ENCODE data around the gene CBL. TPM values are rescaled to one million over a fixed set of nuclear protein-coding genes. Genes with fewer than 3 reads are reported as not detected.
A peak's percentile ranks its signal among the peaks of the same experiment; 100 is the strongest.

The CBL gene
- total and polyA plus RNA-seq, 10 of the 15 experiments (the other 5 are each of a cell fraction or from before 2014, with no cell fraction given), result 3.9 to 27.1 (median 9.5) TPM

DNA sequence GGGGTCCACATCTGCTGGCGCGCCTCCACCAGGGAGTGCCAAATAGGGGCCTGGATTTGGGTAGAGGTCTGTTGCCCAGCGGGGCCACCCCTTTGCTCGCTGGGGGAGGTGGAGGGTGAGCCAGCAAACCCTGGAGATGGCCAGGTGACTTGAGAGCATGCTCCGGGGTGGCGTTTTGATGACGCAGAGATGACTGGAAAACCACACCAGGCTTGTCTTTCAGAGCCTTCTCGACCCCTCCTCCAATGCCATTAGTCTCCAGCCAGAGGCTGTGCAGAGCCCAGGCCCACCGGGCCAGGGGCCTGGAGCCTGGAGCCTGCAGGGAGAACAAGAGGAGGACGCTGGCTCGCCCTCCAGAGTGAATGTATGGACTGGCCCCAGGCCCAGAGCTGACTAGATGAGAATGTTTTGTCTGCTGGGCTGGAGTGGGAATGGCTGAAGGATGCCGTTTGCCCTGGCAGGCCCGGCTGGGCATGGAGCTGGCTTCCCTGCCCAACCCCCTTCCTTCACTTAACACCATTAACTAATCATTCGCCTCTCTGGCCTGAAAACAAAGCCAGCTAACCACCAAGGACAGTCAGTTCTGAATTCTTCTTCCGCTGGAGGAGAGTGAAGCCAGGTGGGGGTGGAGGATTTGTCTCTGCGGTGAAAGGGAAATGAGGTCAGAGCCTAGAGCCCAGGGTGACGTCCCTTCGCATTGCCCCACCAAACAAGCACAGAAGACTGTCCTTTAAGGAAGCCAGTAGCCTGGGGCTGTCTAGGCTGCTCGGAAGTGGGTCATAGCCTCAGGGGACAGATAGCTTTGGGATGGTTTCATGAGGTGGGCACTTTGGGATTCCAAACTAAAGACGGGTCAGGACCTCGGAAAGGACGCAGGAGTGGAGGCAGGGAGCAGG lies 112.3 kb downstream of the CBL start (continued):
- no peak for TF ChIP-seq CEBPZ (IDR thresholded peaks at IDR 0.05; ENCODE audit: low read depth, low read length)
- TF ChIP-seq, protein P1, sequence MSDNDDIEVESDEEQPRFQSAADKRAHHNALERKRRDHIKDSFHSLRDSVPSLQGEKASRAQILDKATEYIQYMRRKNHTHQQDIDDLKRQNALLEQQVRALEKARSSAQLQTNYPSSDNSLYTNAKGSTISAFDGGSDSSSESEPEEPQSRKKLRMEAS (IDR thresholded peaks at IDR 0.05; ENCODE audit: low read depth, low read length), result no peak
- TF ChIP-seq NBN (IDR thresholded peaks at IDR 0.05), result 0 out of 2 replicates have a peak, but pooled peaks have one; percentile 40
- 0 out of 2 replicates have a peak, but pooled peaks have one; percentile 31 for TF ChIP-seq POLR2AphosphoS5 (IDR thresholded peaks at IDR 0.05; ENCODE audit: low read length)
- TF ChIP-seq FOS (IDR thresholded peaks at IDR 0.05; ENCODE audit: borderline replicate concordance, extremely low read depth, insufficient read length), result no peak
- TF ChIP-seq SMARCA5 (IDR thresholded peaks at IDR 0.05), result no peak
- no peak for TF ChIP-seq POU2F2 (IDR thresholded peaks at IDR 0.05; ENCODE audit: borderline replicate concordance, low read depth, low read length)
- no peak for TF ChIP-seq REST (IDR thresholded peaks at IDR 0.05; ENCODE audit: low read depth, low read length)
- TF ChIP-seq MTA2 (IDR thresholded peaks at IDR 0.05; ENCODE audit: low read depth), result no peak
- no peak for TF ChIP-seq ASH2L (IDR thresholded peaks at IDR 0.05; ENCODE audit: borderline replicate concordance, low read depth)
- TF ChIP-seq KDM1A (IDR thresholded peaks at IDR 0.05; ENCODE audit: borderline replicate concordance), result no peak
- TF ChIP-seq NR2C1 (IDR thresholded peaks at IDR 0.05), result no peak
- TF ChIP-seq ZNF384 (IDR thresholded peaks at IDR 0.05; ENCODE audit: borderline replicate concordance, low read depth, low read length), result no peak
- TF ChIP-seq EED (IDR thresholded peaks at IDR 0.05; ENCODE audit: low read depth), result peak; percentile 58; the same call in 1 of the 2 replicates
- TF ChIP-seq JUNB (IDR thresholded peaks at IDR 0.05), result no peak
- peak; percentile 71 for TF ChIP-seq GABPA (IDR thresholded peaks at IDR 0.05; ENCODE audit: low read depth)
- TF ChIP-seq DPF2 (IDR thresholded peaks at IDR 0.05), result no peak
- peak; percentile 46 for TF ChIP-seq IKZF1 (conservative IDR thresholded peaks at IDR 0.05)
- TF ChIP-seq ATF7 (IDR thresholded peaks at IDR 0.05; ENCODE audit: low read depth), result peak; percentile 89
- TF ChIP-seq RB1 (IDR thresholded peaks at IDR 0.05; ENCODE audit: borderline replicate concordance), result no peak
- TF ChIP-seq STAT1 (conservative IDR thresholded peaks at IDR 0.05), result no peak
- TF ChIP-seq SKIL (IDR thresholded peaks at IDR 0.05; ENCODE audit: low read depth, poor library complexity, severe bottlenecking), result no peak

Measured in GM12878 (cell line).